Heart left ventricle (tissue), 13 donors: ENCODE data around the gene ATPAF1.
"Not testable (repeated sequence)": the region's sequence is repeated elsewhere in the genome, so short reads cannot be mapped to it uniquely, and the experiment has no call there.

Experiments used
- CTCF ChIP-seq, 12 donors: fragments of 200-600 bp; sonication (generic) in 4 of 12; IDR thresholded peaks; one replicate each; pipeline versions ENCODE4 v1.5.0 to v1.8.0; 2018 to 2022; ENCODE audit warnings: antibody characterized with exemption in 12 of 12, mild to moderate bottlenecking in 5 of 12
- POLR2A ChIP-seq, 2 donors: fragments of 450-650 bp; IDR thresholded peaks; one replicate each; pipeline ENCODE4 v1.6.1; 2017; ENCODE audit warnings: antibody characterized with exemption in 2 of 2, mild to moderate bottlenecking in 2 of 2, moderate library complexity in 2 of 2
- donor health status: ischemic (EF 13 %, LVEDD 7.1; RV severe dilation, severe dysfunction).
- donor health status: DM: no; HTN: yes; CAD: no.
- donor health status: DM: no; HTN: no; CAD: no.
- donor health status: ischemic (EF 25% LVEDD 6.9; RV normal size, moderate dysfunction).
- donor health status: ischemic (EF 25% LVEDD 5.7; RV mildly dilated, moderate dysfunction).
- donor health status: ischemic (EF 35%, LVEDD 5.7; RV mildly dilated, moderate dysfunction).
- donor health status: nonischemic (EF 11% LVEDD 7.7; RV severe dilation, severe dysfunction).
- donor health status: DM: yes; HTN: yes; CAD: no.
- donor health status: PGD.
- donor health status: ischemic (EF 29% LVEDD 5.4; RV normal size, mild dysfunction).
- donor health status: nonischemic (EF 23%, LVEDD 6.1; RV moderate dilation, normal function).

GRCh38 chr1:46694676-46695075 lies 26.5 kb upstream of the ATPAF1 start:
- TF ChIP-seq CTCF, POLR2A (IDR thresholded peaks at IDR 0.05): not testable (repeated sequence)
